Measurements from ENCODE around the gene CAGE1. TPM values are rescaled to one million over a fixed set of nuclear protein-coding genes. Genes with fewer than 3 reads are reported as not detected.
A peak's percentile ranks its signal among the peaks of the same experiment; 100 is the strongest.

Gene CAGE1
- total and polyA plus RNA-seq, 2 experiments from 2014 or later, result 0.07 TPM; not detected in 1

DNA sequence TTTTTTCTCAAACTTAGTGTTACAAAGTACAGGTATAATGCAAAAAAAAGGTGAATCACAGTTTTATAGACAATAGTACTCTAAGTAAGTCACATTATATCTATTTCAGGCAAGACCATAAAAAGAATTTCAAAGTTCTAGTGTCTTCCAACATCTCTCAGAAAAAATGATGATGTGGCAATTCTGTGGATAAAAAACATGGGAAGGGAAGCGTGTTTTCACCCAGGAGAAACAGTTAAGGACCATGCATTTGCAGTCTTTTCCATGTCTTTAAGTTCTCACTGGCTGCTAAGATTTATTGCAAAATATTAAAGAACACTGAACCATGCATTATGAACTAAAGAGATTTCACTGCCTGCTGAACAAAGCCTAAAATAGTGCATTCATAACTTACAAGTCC is 78.4 kb downstream of the CAGE1 start:
- no peaks in the 10 kb centered on the region for H3K9me3 Mint-ChIP-seq
- Histone ChIP-seq H3K4me3 (peak overlapping the region; percentile 91), H3K9me2 (ENCODE audit: insufficient read depth) (no peaks in the 10 kb centered on the region; the same call in 1 of the 2 replicates), H3K27ac (ENCODE audit: low read depth) (no peak overlapping the region), H3K4me1 (ENCODE audit: insufficient read depth) (peaks cover 16% of the 10 kb centered on the region), H3K79me2 (replicated peaks; ENCODE audit: insufficient read depth) (peaks cover 60% of the 10 kb centered on the region), H3K4me2 (peak overlapping the region; percentile 90), H3K27me3 (ENCODE audit: insufficient read depth) (no peaks in the 10 kb centered on the region), H4K20me1 (replicated peaks; ENCODE audit: insufficient read depth) (peaks cover 14% of the 10 kb centered on the region), H3K36me3 (ENCODE audit: insufficient read depth) (peaks cover 37% of the 10 kb centered on the region), H3F3A (replicated peaks; ENCODE audit: low read depth) (no peaks in the 10 kb centered on the region), H2AFZ (no peak overlapping the region)
- DNase-seq (ENCODE audit: low spot score), result no peak
- peaks cover 12% of the 10 kb centered on the region for H3K4me1 Mint-ChIP-seq
- TF ChIP-seq, protein P1, sequence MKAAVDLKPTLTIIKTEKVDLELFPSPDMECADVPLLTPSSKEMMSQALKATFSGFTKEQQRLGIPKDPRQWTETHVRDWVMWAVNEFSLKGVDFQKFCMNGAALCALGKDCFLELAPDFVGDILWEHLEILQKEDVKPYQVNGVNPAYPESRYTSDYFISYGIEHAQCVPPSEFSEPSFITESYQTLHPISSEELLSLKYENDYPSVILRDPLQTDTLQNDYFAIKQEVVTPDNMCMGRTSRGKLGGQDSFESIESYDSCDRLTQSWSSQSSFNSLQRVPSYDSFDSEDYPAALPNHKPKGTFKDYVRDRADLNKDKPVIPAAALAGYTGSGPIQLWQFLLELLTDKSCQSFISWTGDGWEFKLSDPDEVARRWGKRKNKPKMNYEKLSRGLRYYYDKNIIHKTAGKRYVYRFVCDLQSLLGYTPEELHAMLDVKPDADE (IDR thresholded peaks at IDR 0.05), result no peak
- TF ChIP-seq NANOG (IDR thresholded peaks at IDR 0.05; ENCODE audit: borderline replicate concordance) (no peak), EZH2 (IDR thresholded peaks at IDR 0.05; ENCODE audit: low read depth, unreplicated experiment) (no peak)
- ATAC-seq, result no peak
- peak overlapping the region; percentile 94 for H3K4me3 Mint-ChIP-seq
- H3K27ac Mint-ChIP-seq, result no peak overlapping the region; the same call in 1 of the 2 replicates
- H3K27me3 Mint-ChIP-seq (ENCODE audit: insufficient read depth, low read depth, poor library complexity), result peaks cover 3% of the 10 kb centered on the region
- H3K36me3 Mint-ChIP-seq (ENCODE audit: low read depth), result peaks cover 38% of the 10 kb centered on the region

DNA sequence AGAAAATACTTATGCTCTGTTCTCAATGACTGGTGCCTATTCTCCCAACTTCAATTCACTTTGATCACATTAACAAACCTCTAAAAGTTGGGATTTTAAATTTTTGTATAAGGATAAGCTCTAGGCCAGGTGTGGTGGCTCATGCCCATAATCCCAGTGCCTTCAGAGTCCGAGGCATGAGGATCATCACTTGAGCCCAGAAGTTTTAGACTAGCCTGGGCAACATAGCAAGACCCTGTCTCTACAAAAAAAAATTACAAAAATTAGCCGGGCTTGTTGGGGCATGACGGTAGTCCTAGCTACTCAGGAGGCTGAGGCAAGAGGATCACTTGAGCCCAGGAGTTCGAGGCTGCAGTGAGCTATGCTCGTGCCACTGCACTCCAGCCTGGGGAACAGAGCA is 80.5 kb downstream of the CAGE1 start:
- H3K4me2 ChIP-seq, result no peak overlapping the region
- peaks cover 16% of the 10 kb centered on the region for H3K4me1 ChIP-seq (ENCODE audit: insufficient read depth)
- no peak overlapping the region for H3K4me3 ChIP-seq
- peaks cover 12% of the 10 kb centered on the region for H3K4me1 Mint-ChIP-seq
- H2AFZ ChIP-seq, result no peak overlapping the region
- no peak overlapping the region for H3K4me3 Mint-ChIP-seq
- H3K27ac Mint-ChIP-seq, result no peak overlapping the region
- no peaks in the 10 kb centered on the region for H3K9me2 ChIP-seq (ENCODE audit: insufficient read depth)
- H3K79me2 ChIP-seq (replicated peaks; ENCODE audit: insufficient read depth), result peaks cover 82% of the 10 kb centered on the region
- no peaks in the 10 kb centered on the region for H3F3A ChIP-seq (replicated peaks; ENCODE audit: low read depth)
- ATAC-seq (no peak), DNase-seq (ENCODE audit: low spot score) (no peak)
- no peaks in the 10 kb centered on the region for H3K27me3 ChIP-seq (ENCODE audit: insufficient read depth)
- H3K36me3 ChIP-seq (ENCODE audit: insufficient read depth), result peaks cover 52% of the 10 kb centered on the region
- no peak for TF ChIP-seq JUNB (IDR thresholded peaks at IDR 0.05; ENCODE audit: unreplicated experiment)
- no peak for TF ChIP-seq CREB1 (CRISPR knock-in tag; IDR thresholded peaks at IDR 0.05; ENCODE audit: low read depth)
- TF ChIP-seq EZH2 (IDR thresholded peaks at IDR 0.05; ENCODE audit: low read depth, unreplicated experiment), result no peak
- TF ChIP-seq, protein P2, sequence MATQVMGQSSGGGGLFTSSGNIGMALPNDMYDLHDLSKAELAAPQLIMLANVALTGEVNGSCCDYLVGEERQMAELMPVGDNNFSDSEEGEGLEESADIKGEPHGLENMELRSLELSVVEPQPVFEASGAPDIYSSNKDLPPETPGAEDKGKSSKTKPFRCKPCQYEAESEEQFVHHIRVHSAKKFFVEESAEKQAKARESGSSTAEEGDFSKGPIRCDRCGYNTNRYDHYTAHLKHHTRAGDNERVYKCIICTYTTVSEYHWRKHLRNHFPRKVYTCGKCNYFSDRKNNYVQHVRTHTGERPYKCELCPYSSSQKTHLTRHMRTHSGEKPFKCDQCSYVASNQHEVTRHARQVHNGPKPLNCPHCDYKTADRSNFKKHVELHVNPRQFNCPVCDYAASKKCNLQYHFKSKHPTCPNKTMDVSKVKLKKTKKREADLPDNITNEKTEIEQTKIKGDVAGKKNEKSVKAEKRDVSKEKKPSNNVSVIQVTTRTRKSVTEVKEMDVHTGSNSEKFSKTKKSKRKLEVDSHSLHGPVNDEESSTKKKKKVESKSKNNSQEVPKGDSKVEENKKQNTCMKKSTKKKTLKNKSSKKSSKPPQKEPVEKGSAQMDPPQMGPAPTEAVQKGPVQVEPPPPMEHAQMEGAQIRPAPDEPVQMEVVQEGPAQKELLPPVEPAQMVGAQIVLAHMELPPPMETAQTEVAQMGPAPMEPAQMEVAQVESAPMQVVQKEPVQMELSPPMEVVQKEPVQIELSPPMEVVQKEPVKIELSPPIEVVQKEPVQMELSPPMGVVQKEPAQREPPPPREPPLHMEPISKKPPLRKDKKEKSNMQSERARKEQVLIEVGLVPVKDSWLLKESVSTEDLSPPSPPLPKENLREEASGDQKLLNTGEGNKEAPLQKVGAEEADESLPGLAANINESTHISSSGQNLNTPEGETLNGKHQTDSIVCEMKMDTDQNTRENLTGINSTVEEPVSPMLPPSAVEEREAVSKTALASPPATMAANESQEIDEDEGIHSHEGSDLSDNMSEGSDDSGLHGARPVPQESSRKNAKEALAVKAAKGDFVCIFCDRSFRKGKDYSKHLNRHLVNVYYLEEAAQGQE (IDR thresholded peaks at IDR 0.05; ENCODE audit: unreplicated experiment), result no peak
- TF ChIP-seq EZH2phosphoT487 (IDR thresholded peaks at IDR 0.05; ENCODE audit: unreplicated experiment), result no peak
- TF ChIP-seq ZNF331 (CRISPR knock-in tag; IDR thresholded peaks at IDR 0.05; ENCODE audit: low read depth), result no peak
- H3K36me3 Mint-ChIP-seq (ENCODE audit: low read depth), result peaks cover 59% of the 10 kb centered on the region
- H3K27ac ChIP-seq (ENCODE audit: low read depth), result no peak overlapping the region
- H4K20me1 ChIP-seq (replicated peaks; ENCODE audit: insufficient read depth), result peaks cover 27% of the 10 kb centered on the region
- peaks cover 3% of the 10 kb centered on the region for H3K27me3 Mint-ChIP-seq (ENCODE audit: insufficient read depth, low read depth, poor library complexity)
- no peaks in the 10 kb centered on the region for H3K9me3 Mint-ChIP-seq
